GM19240 (cell line): ENCODE data around the gene C7orf33.

ENCODE experiments used
- DNase-seq: peaks from one replicate; pipeline ENCODE4 v3.0.0; 2011; ENCODE audit warnings: low spot score; ENCODE audit not compliant: insufficient read length

The C7orf33 gene

GRCh38 chr7:148626828-148627227 lies 36.3 kb downstream of the C7orf33 start:
- DNase-seq: no peak

GRCh38 chr7:148628011-148628410 lies 37.4 kb downstream of the C7orf33 start:
- DNase-seq: no peak

GRCh38 chr7:148630078-148630477 lies 39.5 kb downstream of the C7orf33 start:
- no peak for DNase-seq

GRCh38 chr7:148633761-148634160 lies 43.2 kb downstream of the C7orf33 start:
- DNase-seq: no peak

GRCh38 chr7:148637094-148637493 lies 46.5 kb downstream of the C7orf33 start:
- DNase-seq: no peak

- no peak for DNase-seq
Observed at GRCh38 chr7:148645898-148646297, 55.3 kb downstream of the C7orf33 start.

GRCh38 chr7:148650232-148650858 lies 59.8 kb downstream of the C7orf33 start:
- DNase-seq: no peak

GRCh38 chr7:148652773-148653172 lies 62.2 kb downstream of the C7orf33 start:
- no peak for DNase-seq

GRCh38 chr7:148657929-148658328 lies 67.4 kb downstream of the C7orf33 start:
- DNase-seq: no peak

GRCh38 chr7:148661471-148661870 lies 70.9 kb downstream of the C7orf33 start:
- no peak for DNase-seq

- no peak for DNase-seq
Observed at GRCh38 chr7:148662646-148663045, 72.1 kb downstream of the C7orf33 start.

GRCh38 chr7:148664324-148664723 lies 73.8 kb downstream of the C7orf33 start:
- no peak for DNase-seq

GRCh38 chr7:148665221-148665620 lies 74.7 kb downstream of the C7orf33 start:
- no peak for DNase-seq
